Neural crest cell (in vitro differentiated cells): Measurements from ENCODE around the gene MEIS3. TPM values are rescaled to one million over a fixed set of nuclear protein-coding genes. Genes with fewer than 3 reads are reported as not detected.

ENCODE experiments used
- DNase-seq: peaks from one replicate; pipeline ENCODE4 v3.0.0; 2021; ENCODE audit warnings: low read depth, mixed read lengths, low spot score
- H3K27ac Mint-ChIP-seq: one replicate; pipeline ENCODE4 v1.8.0; 2021; ENCODE audit warnings: mild to moderate bottlenecking, mixed read lengths; ENCODE audit not compliant: unreplicated experiment
- H3K27me3 Mint-ChIP-seq: 2 replicates; pipeline ENCODE4 v1.8.0; 2021; ENCODE audit warnings: low read depth, mild to moderate bottlenecking, mixed read lengths
- H3K36me3 Mint-ChIP-seq: 2 replicates; pipeline ENCODE4 v1.8.0; 2021; ENCODE audit warnings: low read depth, mild to moderate bottlenecking, mixed read lengths
- H3K4me1 Mint-ChIP-seq: 2 replicates; pipeline ENCODE4 v1.8.0; 2021; ENCODE audit warnings: mixed read lengths
- H3K4me3 Mint-ChIP-seq: one replicate; pipeline ENCODE4 v1.8.0; 2021; ENCODE audit warnings: mild to moderate bottlenecking, mixed read lengths
- H3K9me3 Mint-ChIP-seq: 2 replicates; pipeline ENCODE4 v1.8.0; 2021; ENCODE audit warnings: mixed read lengths
- CTCF ChIP-seq: fragments of 200-600 bp; sonication (generic); conservative IDR thresholded peaks from 2 replicates; pipeline ENCODE4 v1.5.0; 2021; ENCODE audit warnings: antibody characterized with exemption, mild to moderate bottlenecking
- total RNA-seq: library from RNA; stranded (reverse); gene quantifications from 2 replicates; pipeline ENCODE4 v1.2.1, GENCODE V29; 2021

Gene MEIS3
- total RNA-seq, 1 donor from 2014 or later, result 99.9 TPM

- Mint-ChIP-seq H3K27me3 (peaks cover 37% of the 10 kb centered on the region), H3K27ac (no peak overlapping the region), H3K36me3 (no peaks in the 10 kb centered on the region), H3K9me3 (no peaks in the 10 kb centered on the region), H3K4me3 (no peak overlapping the region), H3K4me1 (peaks cover 8% of the 10 kb centered on the region)
- TF ChIP-seq CTCF, result no peak
- DNase-seq, result no peak
Measured at GRCh38 chr19:47435196-47435595, 15.9 kb upstream of the MEIS3 start.

- TF ChIP-seq CTCF, result no peak
- H3K4me1 Mint-ChIP-seq, result peaks cover 8% of the 10 kb centered on the region
- no peak for DNase-seq
- peaks cover 38% of the 10 kb centered on the region for H3K27me3 Mint-ChIP-seq
- H3K27ac Mint-ChIP-seq, result no peak overlapping the region
- H3K9me3 Mint-ChIP-seq, result no peaks in the 10 kb centered on the region
- H3K4me3 Mint-ChIP-seq, result no peak overlapping the region
- H3K36me3 Mint-ChIP-seq, result no peaks in the 10 kb centered on the region
Measured at GRCh38 chr19:47434088-47434487, 14.8 kb upstream of the MEIS3 start.

DNA sequence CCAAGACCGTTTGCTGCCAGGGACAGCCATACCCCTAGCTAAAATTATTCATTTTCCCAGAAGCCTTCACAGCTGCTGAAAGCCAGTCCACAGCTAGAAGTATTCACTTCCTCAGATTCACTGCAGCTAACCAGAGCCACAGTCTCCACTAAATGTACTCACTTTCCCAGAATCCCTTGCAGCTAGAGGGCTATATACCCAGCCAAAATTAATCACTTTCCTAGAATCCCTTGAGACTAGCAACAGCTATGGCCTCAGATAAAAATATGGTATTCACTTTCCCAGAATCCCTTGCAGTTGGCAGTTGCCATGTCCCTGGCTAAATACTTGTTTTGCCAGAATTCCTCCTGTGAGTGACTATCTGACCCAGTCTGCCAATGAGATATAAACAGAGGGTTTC, 13.8 kb upstream of the MEIS3 start:
- Mint-ChIP-seq H3K27ac (no peak overlapping the region), H3K4me3 (no peak overlapping the region), H3K9me3 (no peaks in the 10 kb centered on the region), H3K4me1 (peaks cover 8% of the 10 kb centered on the region), H3K27me3 (peaks cover 32% of the 10 kb centered on the region), H3K36me3 (no peaks in the 10 kb centered on the region)
- TF ChIP-seq CTCF, result no peak
- no peak for DNase-seq

GRCh38 chr19:47432499-47432898, 13.2 kb upstream of the MEIS3 start:
- no peaks in the 10 kb centered on the region for H3K36me3 Mint-ChIP-seq
- TF ChIP-seq CTCF, result no peak
- H3K27ac Mint-ChIP-seq, result no peak overlapping the region
- no peak for DNase-seq
- H3K4me3 Mint-ChIP-seq, result no peak overlapping the region
- H3K4me1 Mint-ChIP-seq, result peaks cover 8% of the 10 kb centered on the region
- no peaks in the 10 kb centered on the region for H3K9me3 Mint-ChIP-seq
- peaks cover 32% of the 10 kb centered on the region for H3K27me3 Mint-ChIP-seq

DNA sequence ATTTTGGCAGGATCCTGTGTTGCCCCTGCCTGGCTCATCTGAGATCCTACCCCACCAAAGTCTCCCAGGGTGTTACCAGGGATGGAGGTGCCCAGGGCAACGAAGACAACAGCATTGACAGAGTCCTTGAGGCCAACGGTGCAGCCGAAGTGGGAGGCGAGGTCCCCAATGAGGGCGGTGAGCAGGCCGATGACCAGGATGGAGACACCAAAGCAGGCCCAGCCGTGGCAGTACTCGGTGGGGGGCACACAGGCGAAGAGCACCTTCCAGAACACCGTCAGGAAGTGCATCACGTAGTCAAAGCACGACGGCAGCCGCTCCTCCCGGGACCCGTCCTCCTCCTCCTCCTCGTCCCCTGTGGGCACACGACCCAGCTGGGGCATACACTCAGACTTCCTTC, 12.8 kb upstream of the MEIS3 start:
- Mint-ChIP-seq H3K9me3 (no peaks in the 10 kb centered on the region), H3K27ac (no peak overlapping the region), H3K36me3 (no peaks in the 10 kb centered on the region), H3K4me3 (no peak overlapping the region), H3K4me1 (peaks cover 8% of the 10 kb centered on the region), H3K27me3 (peaks cover 28% of the 10 kb centered on the region)
- TF ChIP-seq CTCF, result no peak
- no peak for DNase-seq
